SJSA1 (cell line): Measurements from ENCODE around the gene METTL5. TPM values are rescaled to one million over a fixed set of nuclear protein-coding genes. Genes with fewer than 3 reads are reported as not detected.

Experiments used
- DNase-seq, 2 experiments: peaks; one replicate each; pipeline ENCODE4 v3.0.0-alpha.2; 2015 to 2020; ENCODE audit warnings: low spot score in 2 of 2, low read depth in 1 of 2
- H3K27ac ChIP-seq: fragments of 250-450 bp; sonication (Bioruptor Pico); 2 replicates; pipeline ENCODE4 v1.5.1; 2020; ENCODE audit warnings: mild to moderate bottlenecking, moderate library complexity
- H3K27me3 ChIP-seq: fragments of 250-450 bp; sonication (Bioruptor Pico); replicated peaks from 2 replicates; pipeline ENCODE4 v1.5.1; 2020; ENCODE audit warnings: mild to moderate bottlenecking, moderate library complexity
- H3K36me3 ChIP-seq: fragments of 250-450 bp; sonication (Bioruptor Pico); 2 replicates; pipeline ENCODE4 v1.5.1; 2020; ENCODE audit warnings: mild to moderate bottlenecking
- H3K4me1 ChIP-seq: fragments of 250-450 bp; sonication (Bioruptor Pico); replicated peaks from 2 replicates; pipeline ENCODE4 v1.6.1; 2021; ENCODE audit warnings: mild to moderate bottlenecking
- H3K4me3 ChIP-seq: fragments of 250-450 bp; sonication (Bioruptor Pico); 2 replicates; pipeline ENCODE4 v1.5.1; 2020; ENCODE audit warnings: mild to moderate bottlenecking
- H3K9me3 ChIP-seq: fragments of 250-450 bp; sonication (Bioruptor Pico); replicated peaks from 2 replicates; pipeline ENCODE4 v1.5.1; 2020; ENCODE audit warnings: mild to moderate bottlenecking
- total RNA-seq: library from RNA; depleted of rRNA; stranded (reverse); fragments of >200 nt; shearing (Covaris generic); gene quantifications from 2 replicates; pipeline ENCODE4 v1.2.3, GENCODE V29; 2014

The METTL5 gene
- total RNA-seq, 1 experiment from 2014 or later: 81.2 TPM

- Histone ChIP-seq H3K36me3 (no peaks in the 10 kb centered on the region), H3K9me3 (no peaks in the 10 kb centered on the region), H3K4me1 (no peaks in the 10 kb centered on the region), H3K4me3 (no peak overlapping the region), H3K27me3 (0 out of 2 replicates have a peak, but pooled peaks cover 3% of the 10 kb centered on the region), H3K27ac (no peak overlapping the region)
- no peak for DNase-seq
These were observed 34.1 kb downstream of the METTL5 start for GRCh38 chr2:169790581-169790980.

DNA sequence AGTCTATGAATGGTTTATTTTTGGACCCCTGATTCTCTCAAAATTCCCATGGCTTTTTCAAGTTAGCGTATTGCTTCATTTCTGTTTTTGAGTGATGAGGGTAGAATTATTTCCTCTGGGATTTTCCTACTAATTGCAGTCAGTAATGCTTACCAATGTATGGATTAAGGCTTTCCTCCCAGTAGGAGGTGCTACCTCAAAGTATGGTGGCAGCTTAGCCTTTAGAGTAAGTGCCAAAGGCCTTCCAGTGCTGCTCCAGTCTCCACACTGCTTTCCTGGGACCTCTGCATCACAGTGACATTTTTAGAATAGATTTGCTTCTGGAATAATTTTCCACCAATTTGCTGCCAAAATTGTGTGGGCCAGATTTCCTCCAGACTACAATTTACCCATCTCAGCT, 42.2 kb downstream of the METTL5 start:
- Histone ChIP-seq H3K9me3 (no peaks in the 10 kb centered on the region), H3K27ac (no peak overlapping the region), H3K4me1 (no peaks in the 10 kb centered on the region), H3K36me3 (no peaks in the 10 kb centered on the region), H3K27me3 (no peaks in the 10 kb centered on the region; the same call in 1 of the 2 replicates), H3K4me3 (no peak overlapping the region)
- no peak for DNase-seq

- H3K36me3 ChIP-seq: no peaks in the 10 kb centered on the region
- H3K27ac ChIP-seq: no peak overlapping the region
- H3K4me1 ChIP-seq: peaks cover 2% of the 10 kb centered on the region
- H3K9me3 ChIP-seq: no peaks in the 10 kb centered on the region
- no peaks in the 10 kb centered on the region; the same call in 1 of the 2 replicates for H3K27me3 ChIP-seq
- DNase-seq: no peak
- no peak overlapping the region for H3K4me3 ChIP-seq
These were observed 43.3 kb downstream of the METTL5 start for GRCh38 chr2:169781249-169782013.

- Histone ChIP-seq H3K27ac (no peak overlapping the region), H3K27me3 (no peaks in the 10 kb centered on the region; the same call in 1 of the 2 replicates), H3K4me1 (peaks cover 11% of the 10 kb centered on the region), H3K9me3 (no peaks in the 10 kb centered on the region), H3K4me3 (no peak overlapping the region), H3K36me3 (no peaks in the 10 kb centered on the region)
- no peak for DNase-seq
These were observed 46.3 kb downstream of the METTL5 start for GRCh38 chr2:169778446-169778845.

GRCh38 chr2:169776252-169776761, 48.4 kb downstream of the METTL5 start:
- Histone ChIP-seq H3K27ac (no peak overlapping the region), H3K36me3 (no peaks in the 10 kb centered on the region), H3K4me3 (no peak overlapping the region), H3K27me3 (no peaks in the 10 kb centered on the region; the same call in 1 of the 2 replicates), H3K4me1 (peaks cover 11% of the 10 kb centered on the region), H3K9me3 (no peaks in the 10 kb centered on the region)
- DNase-seq: no peak

DNA sequence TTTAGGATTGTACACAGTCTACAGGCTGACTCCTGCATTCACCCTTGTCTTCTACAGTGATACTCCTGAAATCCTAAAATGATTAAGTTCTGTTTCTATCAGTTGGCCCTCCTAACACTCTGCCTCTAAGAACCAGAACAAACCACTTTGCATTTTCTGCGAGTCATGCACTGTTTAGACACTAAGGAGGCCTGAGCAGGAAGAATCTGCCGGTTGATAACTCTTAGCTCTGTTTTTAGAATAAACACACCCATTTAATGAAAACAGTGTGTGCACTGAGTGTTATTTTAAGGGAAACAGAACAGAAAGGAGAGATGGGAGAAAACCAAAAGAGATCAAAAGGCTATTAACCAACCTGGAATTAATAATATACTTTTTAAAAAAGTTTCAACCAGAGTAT, 48.9 kb downstream of the METTL5 start:
- Histone ChIP-seq H3K27me3 (no peaks in the 10 kb centered on the region; the same call in 1 of the 2 replicates), H3K36me3 (no peaks in the 10 kb centered on the region), H3K9me3 (no peaks in the 10 kb centered on the region), H3K4me1 (peaks cover 11% of the 10 kb centered on the region), H3K4me3 (no peak overlapping the region), H3K27ac (no peak overlapping the region)
- DNase-seq: no peak

GRCh38 chr2:169775354-169775753, 49.4 kb downstream of the METTL5 start:
- Histone ChIP-seq H3K27ac (no peak overlapping the region), H3K36me3 (no peaks in the 10 kb centered on the region), H3K4me1 (peaks cover 11% of the 10 kb centered on the region), H3K9me3 (no peaks in the 10 kb centered on the region), H3K4me3 (no peak overlapping the region), H3K27me3 (no peaks in the 10 kb centered on the region; the same call in 1 of the 2 replicates)
- DNase-seq: no peak

- no peaks in the 10 kb centered on the region; the same call in 1 of the 2 replicates for H3K9me3 ChIP-seq
- H3K4me3 ChIP-seq: no peak overlapping the region
- peaks cover 10% of the 10 kb centered on the region for H3K27me3 ChIP-seq
- H3K36me3 ChIP-seq: no peaks in the 10 kb centered on the region
- peaks cover 11% of the 10 kb centered on the region for H3K4me1 ChIP-seq
- H3K27ac ChIP-seq: no peak overlapping the region
- DNase-seq: no peak
These were observed 52.1 kb downstream of the METTL5 start for GRCh38 chr2:169772651-169773050.

DNA sequence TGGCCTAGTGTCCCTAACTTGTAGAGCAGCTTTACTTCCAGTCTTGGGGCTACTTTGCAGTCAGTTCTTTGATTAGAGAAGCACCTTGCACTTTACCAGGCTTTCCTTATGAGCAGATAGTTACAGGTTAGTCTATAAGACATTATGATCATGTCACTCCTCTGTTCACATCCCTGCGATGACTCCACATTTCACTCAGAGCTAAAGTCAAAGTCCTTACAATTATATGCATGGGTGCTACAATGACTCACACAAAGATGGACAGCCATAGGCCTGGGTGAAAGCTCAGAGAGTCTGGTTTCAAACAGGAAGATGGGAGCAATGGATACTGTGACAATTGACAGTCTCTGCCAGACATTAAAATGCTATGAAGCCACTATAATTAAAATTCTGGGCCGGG, 53.1 kb downstream of the METTL5 start:
- Histone ChIP-seq H3K36me3 (no peaks in the 10 kb centered on the region), H3K4me3 (no peak overlapping the region), H3K27me3 (peaks cover 10% of the 10 kb centered on the region), H3K27ac (no peak overlapping the region), H3K4me1 (peaks cover 11% of the 10 kb centered on the region), H3K9me3 (no peaks in the 10 kb centered on the region; the same call in 1 of the 2 replicates)
- DNase-seq: no peak

- DNase-seq: no peak
- Histone ChIP-seq H3K9me3 (no peaks in the 10 kb centered on the region; the same call in 1 of the 2 replicates), H3K27ac (no peak overlapping the region), H3K4me1 (peaks cover 5% of the 10 kb centered on the region), H3K4me3 (no peak overlapping the region), H3K36me3 (no peaks in the 10 kb centered on the region), H3K27me3 (peaks cover 10% of the 10 kb centered on the region)
These were observed 53.7 kb downstream of the METTL5 start for GRCh38 chr2:169771021-169771420.

DNA sequence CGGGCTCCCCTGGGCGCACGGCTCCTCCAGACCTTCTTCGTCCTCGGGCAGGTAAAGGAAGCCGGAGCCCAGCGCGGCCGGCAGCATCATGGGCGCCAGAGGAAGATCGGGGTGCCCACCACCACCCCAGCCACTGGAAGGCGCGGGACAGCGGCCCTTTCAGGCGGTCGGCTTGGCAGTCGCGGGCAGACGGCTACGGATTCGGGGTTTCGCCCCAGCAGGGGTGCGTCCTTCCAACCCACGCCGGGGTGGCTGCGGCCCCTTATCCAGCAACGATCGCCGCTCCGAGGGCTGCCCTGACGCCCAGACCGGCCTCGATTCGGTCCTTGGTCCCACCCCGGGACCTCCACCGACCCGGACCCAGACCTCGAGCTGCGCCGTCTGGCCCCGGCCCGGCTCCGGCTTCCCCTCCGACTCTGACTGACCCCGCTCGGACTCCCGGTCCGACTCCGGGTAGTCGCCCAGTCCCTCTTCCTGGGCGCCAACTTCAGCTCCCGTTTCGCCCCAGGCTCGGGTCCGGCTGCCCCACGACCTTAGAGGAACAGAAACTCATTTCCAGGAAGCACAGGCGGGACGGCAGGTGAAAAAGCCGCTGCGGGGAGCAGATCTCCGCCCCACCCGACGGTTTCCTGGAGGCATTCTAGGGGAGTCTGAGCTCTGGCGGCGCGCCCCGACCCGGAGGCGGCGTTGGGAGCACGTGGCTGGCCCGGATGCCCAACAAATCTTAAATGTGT, 56.3 kb downstream of the METTL5 start:
- peaks cover 10% of the 10 kb centered on the region for H3K27me3 ChIP-seq
- no peak overlapping the region for H3K4me3 ChIP-seq
- no peaks in the 10 kb centered on the region for H3K4me1 ChIP-seq
- no peaks in the 10 kb centered on the region for H3K36me3 ChIP-seq
- H3K27ac ChIP-seq: no peak overlapping the region
- no peaks in the 10 kb centered on the region; the same call in 1 of the 2 replicates for H3K9me3 ChIP-seq
- DNase-seq: no peak

DNA sequence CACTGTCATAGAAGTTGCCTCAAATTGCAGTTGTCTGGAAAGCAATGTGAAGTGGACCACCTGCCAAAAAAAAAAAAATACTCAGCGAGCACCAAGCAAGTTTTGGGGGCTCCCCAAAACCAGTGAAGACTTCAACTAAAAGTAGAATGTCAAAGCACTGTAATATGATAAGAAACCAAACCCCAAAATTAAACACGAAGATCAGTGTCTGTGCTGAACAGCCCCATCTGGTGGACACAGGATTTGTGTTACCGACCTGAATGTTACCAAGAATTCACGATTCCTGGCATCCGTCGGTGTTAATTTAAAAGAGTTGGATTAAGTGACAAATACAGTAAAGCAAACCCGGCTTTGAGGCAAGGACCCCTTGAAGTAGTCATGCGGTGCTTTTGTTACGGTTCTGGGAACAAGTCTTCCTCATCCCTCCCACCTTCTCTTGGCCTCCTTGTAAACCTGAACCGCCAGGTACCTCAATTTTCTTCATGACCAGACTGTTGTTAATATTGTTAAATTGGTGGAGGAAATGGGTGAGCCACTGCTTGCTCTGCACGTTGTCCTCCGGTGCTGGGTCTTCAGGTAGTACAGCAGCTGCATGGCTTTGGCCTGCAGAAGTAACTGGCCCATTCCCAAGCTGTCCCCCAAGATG, 57.3 kb downstream of the METTL5 start:
- no peaks in the 10 kb centered on the region for H3K4me1 ChIP-seq
- H3K27me3 ChIP-seq: peaks cover 10% of the 10 kb centered on the region
- H3K9me3 ChIP-seq: no peaks in the 10 kb centered on the region; the same call in 1 of the 2 replicates
- H3K36me3 ChIP-seq: no peaks in the 10 kb centered on the region
- H3K27ac ChIP-seq: no peak overlapping the region
- H3K4me3 ChIP-seq: no peak overlapping the region
- DNase-seq: peak in 1 of 2 experiments; percentile 32

DNA sequence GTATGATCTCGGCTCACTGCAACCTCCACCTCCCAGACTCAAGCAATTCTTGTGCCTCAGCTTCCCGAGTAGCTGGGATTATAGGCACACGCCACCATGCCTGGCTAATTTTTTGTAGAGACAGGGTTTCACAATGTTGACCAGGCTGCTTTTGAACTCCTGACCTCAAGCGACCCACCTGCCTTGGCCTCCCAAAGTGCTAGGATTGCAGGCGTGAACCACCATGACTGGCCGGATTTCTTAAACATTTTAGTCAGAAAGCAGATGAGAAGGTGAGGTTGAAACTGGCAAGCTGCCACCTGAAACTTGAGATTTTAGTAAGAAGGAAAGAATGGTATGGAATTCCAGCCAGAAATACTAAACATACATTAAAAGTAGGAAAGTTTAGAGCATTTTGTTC, 59.2 kb downstream of the METTL5 start:
- DNase-seq: no peak
- no peaks in the 10 kb centered on the region; the same call in 1 of the 2 replicates for H3K9me3 ChIP-seq
- H3K4me1 ChIP-seq: no peaks in the 10 kb centered on the region
- H3K4me3 ChIP-seq: no peak overlapping the region
- H3K27me3 ChIP-seq: peaks cover 10% of the 10 kb centered on the region; the same call in 1 of the 2 replicates
- H3K36me3 ChIP-seq: no peaks in the 10 kb centered on the region
- H3K27ac ChIP-seq: no peak overlapping the region
